ENCODE results near the gene UBXN4.

The UBXN4 gene

DNA sequence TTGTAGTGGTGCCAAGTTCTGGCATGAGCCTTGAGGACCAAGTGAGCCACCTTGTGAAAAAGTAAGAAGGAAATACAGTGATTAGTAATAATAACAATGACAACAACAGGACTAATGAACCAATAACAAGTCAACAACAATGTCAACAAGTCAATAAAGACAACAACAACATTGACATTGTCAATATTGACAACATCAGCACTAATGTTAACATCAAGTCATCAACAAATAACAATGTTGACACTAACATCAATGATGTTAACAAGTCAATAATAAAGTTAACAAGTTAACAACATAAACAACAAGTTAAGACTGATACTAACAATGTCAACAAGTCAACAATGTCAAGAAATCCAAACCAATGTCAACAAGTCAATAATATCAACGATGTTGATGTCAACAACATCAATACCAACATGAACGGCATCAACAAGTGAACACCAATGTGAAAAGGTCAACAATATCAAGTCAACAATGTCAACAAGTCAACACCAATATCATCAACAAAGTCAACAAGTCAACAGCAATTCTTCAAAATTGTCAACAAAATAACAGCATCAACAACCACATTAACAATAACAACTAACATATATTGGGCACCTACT lies 71.4 kb downstream of the UBXN4 start:
- DNase-seq, result no peak

DNA sequence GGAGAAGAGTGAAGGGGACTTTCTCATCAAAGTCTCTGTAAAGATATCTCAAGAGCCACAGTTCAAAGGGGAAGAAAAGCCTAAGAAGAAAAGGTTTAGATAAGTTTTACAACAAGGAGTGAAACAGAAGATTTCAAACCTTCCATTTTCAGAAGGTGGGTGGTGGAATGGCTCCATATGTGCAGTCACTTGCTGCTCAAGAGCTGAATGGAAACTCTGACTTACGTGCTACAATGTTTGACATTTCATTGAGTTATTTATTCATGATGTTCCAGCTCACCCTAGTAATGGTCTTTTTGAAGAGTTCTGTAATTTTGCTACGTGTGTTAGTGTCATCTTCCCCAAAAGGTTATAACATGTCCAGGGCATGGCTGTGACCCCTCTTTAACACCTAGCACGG lies 73.6 kb downstream of the UBXN4 start:
- DNase-seq, result no peak

DNA sequence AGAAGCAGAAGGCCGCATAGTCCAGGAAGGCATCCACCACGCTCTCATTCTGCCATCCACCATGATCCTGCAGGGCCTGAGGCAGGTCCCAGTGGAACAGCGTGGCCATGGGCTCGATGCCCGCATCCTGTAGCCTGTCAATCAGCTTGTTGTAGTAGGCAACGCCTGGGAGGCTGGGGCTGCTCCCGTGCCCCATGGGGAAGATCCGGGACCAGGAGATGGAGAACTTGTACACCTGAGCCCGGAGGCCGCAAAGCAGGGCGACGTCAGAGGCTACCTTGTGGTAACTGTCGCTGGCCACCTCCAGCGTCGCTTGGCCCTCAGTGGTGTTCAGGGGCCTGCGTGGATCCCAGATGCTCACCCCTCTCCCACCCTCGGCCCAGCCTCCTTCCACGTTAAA lies 75.8 kb downstream of the UBXN4 start:
- DNase-seq, result no peak

DNA sequence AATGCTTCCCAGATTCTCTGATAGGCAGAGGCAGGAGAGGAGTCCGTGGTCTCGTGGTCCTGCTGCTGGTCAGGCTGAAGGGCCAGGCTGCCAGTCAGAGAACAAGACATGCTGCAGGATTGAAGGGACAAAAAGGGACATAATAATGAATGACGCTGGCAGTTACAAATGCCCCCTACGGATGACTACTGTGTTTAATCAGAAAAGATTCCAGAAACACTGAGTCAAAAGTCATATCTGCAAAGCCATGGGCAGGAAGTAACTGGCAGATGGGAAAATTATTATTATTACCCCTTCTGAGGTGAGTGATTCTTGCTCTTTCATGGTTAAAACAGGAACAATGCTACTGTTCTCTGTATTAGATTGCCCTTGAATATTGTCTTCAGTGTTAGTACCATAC lies 76.3 kb downstream of the UBXN4 start:
- DNase-seq, result no peak

DNA sequence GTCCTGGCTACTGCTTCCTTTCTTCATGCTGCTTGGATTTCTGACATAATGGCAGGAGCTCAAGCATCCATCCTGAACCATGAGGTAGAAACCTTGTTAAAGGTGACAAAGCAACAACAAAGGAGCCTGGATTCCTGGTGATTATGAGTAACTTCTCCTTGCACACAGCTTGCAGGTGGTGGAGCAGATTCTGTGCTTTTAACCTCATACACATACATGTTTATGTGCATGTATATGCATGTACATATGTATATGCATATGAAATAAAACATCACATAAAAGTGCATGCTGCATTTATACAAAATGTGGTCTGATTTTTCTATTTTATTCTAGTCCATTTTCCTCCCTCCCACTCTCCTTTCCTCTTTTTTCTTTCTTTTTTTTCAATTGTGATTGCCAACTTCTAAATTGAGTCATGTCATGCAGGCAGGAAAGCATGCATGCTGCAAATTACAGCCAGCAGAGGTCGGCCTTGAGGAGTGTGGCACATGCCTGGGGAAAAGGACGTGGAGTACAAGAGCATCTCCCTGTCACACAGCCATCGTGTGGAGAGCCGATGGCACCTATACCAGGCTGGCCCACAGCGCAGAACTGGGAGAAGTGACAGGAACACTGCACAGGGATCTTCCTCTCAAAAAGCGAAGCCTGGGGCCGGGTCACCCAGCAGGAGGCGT lies 77.4 kb downstream of the UBXN4 start:
- no peak for DNase-seq

DNA sequence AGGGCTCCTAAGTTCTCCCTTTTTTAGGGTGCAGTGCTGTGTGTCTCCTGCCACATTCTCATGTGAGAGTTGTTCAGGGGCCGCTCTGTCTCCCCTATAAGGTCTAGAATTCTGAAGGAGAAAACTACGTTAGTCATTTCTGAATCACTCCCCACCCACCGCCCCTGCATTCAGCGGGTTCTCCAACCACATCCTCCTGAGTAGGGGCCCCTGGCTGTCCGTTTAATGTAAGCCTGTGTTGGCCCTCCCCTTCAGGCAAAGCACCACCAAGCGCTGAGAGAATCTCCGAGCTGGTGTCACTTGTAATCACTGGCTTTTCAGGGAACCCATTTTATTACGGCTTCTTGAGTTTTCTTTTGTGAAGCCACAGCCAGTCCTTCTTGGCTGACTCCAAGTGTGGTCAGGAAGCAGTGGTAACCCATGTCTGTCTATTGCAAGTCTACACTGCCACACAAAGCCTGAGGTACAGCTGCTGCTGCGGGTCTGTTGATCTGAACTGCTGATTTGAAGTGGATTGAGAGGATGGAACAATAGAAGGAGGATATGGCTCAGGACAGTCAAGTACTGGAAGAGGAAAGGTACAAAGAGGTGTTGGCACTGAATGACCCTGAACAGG lies 78.5 kb downstream of the UBXN4 start:
- DNase-seq, result no peak

DNA sequence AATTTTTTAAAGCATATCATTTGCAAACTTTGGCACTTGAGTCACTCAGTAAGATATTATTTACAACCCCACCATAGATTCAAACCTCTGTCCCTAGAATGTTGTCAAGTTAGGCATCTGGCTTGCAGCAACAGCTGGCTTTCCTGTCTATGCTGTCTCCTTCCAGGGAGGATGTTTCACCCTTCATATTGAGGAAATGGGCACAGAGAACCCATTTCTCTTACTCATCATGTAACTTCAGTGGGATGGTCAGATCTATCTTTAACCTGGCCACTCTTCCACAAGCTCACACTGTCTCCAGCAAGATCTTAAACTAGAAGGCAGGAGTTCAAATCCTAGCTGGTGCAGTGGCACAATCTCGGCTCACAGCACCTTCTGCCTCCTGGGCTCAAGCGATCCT lies 79.5 kb downstream of the UBXN4 start:
- DNase-seq, result no peak

DNA sequence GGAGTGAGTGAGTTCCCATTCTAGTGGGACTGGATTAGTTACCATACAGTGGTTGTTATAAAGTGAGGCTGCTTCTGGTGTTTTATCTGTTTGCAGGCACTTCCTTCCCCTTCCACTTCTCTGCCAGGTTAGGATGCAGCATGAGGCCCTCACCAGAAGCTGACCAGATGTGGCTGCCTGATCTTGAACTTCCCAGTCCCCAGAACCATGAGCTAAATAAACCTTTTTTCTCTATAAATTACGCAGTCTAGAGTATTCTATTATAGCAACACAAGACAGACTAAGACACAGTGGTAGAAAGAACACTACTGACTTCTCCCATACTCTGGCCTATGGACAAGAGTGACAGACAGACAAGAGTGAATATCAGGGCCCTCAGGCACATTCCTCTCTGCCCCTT lies 81.2 kb downstream of the UBXN4 start:
- DNase-seq, result no peak

DNA sequence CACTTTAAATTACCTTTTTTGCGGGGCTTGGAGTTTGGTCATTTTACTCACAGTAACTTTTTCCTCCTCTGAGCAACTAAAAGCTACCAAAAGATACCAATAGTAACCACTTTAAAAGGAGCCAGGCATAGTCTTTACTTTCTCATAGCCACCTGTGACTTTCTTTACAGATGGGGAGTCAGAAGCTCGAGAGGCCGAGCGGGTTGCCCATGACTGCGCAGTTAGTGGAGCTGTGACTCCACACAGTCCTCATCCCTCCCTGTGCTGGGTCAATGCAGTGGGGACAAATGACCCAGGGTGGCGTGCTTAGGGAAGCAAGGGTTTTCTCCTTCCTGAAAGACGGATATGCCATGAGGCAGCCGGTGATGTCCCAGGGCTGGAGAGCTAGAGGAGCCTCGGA lies 83.5 kb downstream of the UBXN4 start:
- DNase-seq, result no peak

DNA sequence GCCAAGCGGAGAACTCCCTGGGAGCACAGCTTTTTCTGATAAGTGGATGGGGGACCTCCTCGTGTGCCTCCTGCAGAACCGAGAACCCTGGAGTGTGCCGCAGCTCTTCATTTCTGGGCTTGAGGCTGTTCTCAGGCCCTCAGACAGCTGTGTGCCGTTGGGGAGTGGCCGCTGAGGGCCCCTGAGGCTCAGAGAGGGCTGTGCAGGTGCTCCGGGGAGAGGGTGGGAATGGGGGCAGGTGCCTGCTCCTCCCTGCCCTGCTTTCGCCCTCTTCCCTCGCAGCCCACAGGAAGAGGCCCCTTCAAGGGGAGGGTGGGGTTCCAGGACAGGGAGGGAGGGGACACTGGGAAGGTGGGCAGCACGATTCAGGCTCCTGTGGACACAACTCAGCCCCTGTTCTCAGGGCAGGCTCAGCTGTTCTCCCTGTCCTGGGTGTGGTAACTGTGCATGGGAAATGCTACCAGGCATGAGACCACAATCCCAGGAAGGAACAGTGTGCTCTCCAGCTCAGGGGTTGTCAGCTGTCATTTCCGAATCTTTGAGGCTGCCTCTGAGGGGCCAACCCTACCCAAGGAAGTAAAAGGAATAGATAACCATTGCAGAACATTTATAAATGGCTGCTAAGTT lies 84.0 kb downstream of the UBXN4 start:
- peak in 1 of 2 experiments; percentile 45 for DNase-seq

DNA sequence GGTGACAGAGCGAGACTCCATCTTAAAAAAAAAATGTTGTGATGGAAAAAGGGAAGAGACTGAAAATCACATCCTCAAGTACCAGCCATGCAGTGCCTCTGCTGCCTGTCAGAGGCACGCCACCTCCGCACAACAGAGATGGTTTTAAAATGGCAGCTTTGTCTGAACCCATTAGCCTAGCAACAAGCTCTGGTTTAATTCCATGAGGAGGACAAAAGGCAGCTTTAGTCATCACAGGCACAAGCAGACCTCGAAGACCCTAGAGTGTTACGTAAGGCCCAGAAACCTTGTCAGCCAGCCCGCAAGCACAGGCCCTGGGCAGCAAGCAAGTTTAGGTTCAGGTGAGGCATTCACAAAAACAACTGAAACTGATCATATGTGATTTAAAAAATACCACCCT lies 84.9 kb downstream of the UBXN4 start:
- no peak for DNase-seq

DNA sequence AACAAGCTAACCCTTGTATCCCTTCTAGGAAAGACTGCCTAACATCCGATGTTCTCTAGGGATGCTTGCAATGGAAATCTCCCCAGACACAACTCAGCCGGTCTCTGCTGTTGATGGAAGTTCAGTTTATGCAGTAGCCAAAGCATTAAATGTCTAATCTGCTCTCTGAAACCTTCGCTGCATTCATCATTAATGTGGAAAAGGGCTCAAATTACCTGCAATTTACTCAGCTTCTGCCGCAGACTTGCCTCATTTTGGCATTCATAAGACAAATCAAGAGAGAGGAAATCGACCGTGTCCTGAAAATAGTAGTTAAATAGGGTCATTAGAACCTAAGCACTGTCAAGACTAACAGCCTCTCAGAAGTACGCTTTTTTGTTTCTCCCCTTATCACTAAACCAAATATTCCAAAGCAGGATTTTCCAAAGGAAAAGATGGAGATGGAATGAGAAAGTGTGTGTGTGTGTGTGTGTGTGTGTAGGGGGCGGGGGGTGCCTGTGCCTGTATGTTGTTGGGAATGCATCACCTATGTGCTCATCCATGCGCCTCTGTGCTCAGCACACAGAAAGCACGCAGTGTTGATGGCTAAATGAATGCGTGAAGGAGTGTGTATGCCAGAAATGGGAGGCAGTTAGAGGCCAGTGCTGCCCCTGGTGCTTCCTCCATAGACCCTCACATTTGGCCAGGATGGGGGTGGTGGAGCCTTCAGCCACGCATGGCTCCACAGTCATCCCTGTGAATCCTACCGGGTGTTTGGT lies 87.9 kb downstream of the UBXN4 start:
- no peak for DNase-seq

DNA sequence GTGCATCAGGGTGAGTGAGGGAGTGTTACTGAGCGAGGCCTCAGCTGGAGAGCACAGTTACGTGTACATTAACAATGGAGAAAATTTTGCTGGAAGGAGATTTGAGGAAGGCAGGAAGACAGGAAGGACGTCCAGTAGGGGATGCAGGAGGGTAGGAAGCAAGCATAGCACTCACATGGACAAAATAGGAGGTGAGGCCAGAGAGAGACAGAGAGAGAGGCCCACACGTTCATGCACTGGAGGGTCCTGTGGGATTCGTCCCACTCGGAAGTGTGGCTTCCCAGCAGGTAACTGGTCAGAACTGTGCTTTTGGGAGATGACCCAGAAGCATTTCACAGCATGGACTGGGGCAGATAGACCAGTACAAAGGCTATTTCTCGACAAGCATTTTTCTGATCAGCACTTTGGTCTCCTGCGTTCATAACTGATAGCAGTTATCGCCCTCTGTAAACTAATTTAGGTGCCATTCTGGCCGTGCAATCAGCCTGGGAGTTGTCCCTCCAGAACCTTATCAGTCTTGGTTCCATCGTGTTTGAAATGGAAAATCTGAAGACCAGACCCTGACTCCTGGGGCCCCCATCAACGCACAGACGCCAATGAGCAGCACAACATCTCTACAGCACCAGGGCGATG lies 89.6 kb downstream of the UBXN4 start:
- DNase-seq, result no peak

DNA sequence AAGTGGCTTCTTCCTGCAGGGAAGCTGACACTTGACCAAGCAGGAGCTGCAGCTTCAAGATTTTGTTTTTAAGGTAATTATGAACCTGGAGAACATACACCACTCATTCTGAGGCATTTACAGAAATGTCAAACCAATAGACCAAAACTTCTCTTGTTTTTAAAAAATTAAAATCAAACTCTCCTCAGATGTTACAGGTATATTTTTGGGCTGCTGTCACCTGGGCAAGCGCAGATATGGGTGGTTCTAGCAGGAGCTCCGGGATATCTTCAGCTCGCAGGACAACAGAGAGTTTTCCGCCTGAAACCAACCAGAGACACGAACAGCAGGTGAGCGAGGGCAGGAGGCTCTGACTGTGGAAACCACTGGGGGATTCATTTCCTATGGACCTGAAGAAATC lies 91.2 kb downstream of the UBXN4 start:
- no peak for DNase-seq

Data from NCI-H526 (cell line).